ENCODE measurements around the gene ZCCHC24.

Gene ZCCHC24

GRCh38 chr10:79352035-79352877, 93.2 kb downstream of the ZCCHC24 start:
- Histone ChIP-seq H3K36me3 (peaks cover 27 to 69% (median 67%) of the 10 kb centered on the region in 3 donors), H3K27ac (no peak overlapping the region)
- DNase-seq = no peak

GRCh38 chr10:79351332-79351731, 94.1 kb downstream of the ZCCHC24 start:
- TF ChIP-seq CTCF (IDR thresholded peaks at IDR 0.05) = no peak
- H3K27ac ChIP-seq = no peak overlapping the region
- intact Hi-C loops (cut with DNase I; ENCODE audit: low total_unique reads) = no loop called here
- H3K36me3 ChIP-seq = peaks cover 27 to 65% (median 63%) of the 10 kb centered on the region in 3 donors
- no peak overlapping the region for H3K4me3 ChIP-seq
- no peaks in the 10 kb centered on the region for H3K9me3 ChIP-seq
- no peak for DNase-seq
- H3K4me1 ChIP-seq = peaks cover 0 to 25% (median 17%) of the 10 kb centered on the region in 4 donors
- H3K27me3 ChIP-seq = no peaks in the 10 kb centered on the region

More at GRCh38 chr10:79352035-79352877, 93.2 kb downstream of the ZCCHC24 start:
- no peaks in the 10 kb centered on the region for H3K27me3 ChIP-seq
- intact Hi-C loops (cut with DNase I; ENCODE audit: low total_unique reads) = no loop called here
- no peaks in the 10 kb centered on the region for H3K9me3 ChIP-seq
- H3K4me1 ChIP-seq = peaks cover 0 to 18% (median 13%) of the 10 kb centered on the region in 4 donors
- no peak for TF ChIP-seq CTCF (IDR thresholded peaks at IDR 0.05)
- no peak overlapping the region for H3K4me3 ChIP-seq

- H3K27ac ChIP-seq = no peak overlapping the region
- H3K36me3 ChIP-seq = peaks cover 27 to 63% (median 57%) of the 10 kb centered on the region in 3 donors
- no peaks in the 10 kb centered on the region for H3K27me3 ChIP-seq
- TF ChIP-seq CTCF (IDR thresholded peaks at IDR 0.05) = no peak
- H3K4me3 ChIP-seq = no peak overlapping the region
- peak in 1 of 2 donors; percentile 60 for DNase-seq
- peaks cover 0 to 25% (median 17%) of the 10 kb centered on the region in 4 donors for H3K4me1 ChIP-seq
- intact Hi-C loops (cut with DNase I; ENCODE audit: low total_unique reads) = no loop called here
- no peaks in the 10 kb centered on the region for H3K9me3 ChIP-seq
Measured at GRCh38 chr10:79350407-79351154, 94.8 kb downstream of the ZCCHC24 start.

GRCh38 chr10:79349766-79350406, 95.5 kb downstream of the ZCCHC24 start:
- no peak for TF ChIP-seq CTCF (IDR thresholded peaks at IDR 0.05)
- Histone ChIP-seq H3K27ac (no peak overlapping the region), H3K36me3 (peaks cover 27 to 56% (median 53%) of the 10 kb centered on the region in 3 donors), H3K9me3 (no peaks in the 10 kb centered on the region), H3K27me3 (no peaks in the 10 kb centered on the region), H3K4me3 (no peak overlapping the region), H3K4me1 (peaks cover 0 to 25% (median 17%) of the 10 kb centered on the region in 4 donors)
- intact Hi-C loops (cut with DNase I; ENCODE audit: low total_unique reads) = no loop called here
- no peak for DNase-seq

- Histone ChIP-seq H3K27me3 (no peaks in the 10 kb centered on the region), H3K4me1 (peaks cover 0 to 25% (median 17%) of the 10 kb centered on the region in 4 donors), H3K9me3 (no peaks in the 10 kb centered on the region), H3K27ac (no peak overlapping the region), H3K36me3 (peaks cover 22 to 48% (median 46%) of the 10 kb centered on the region in 3 donors), H3K4me3 (no peak overlapping the region)
- TF ChIP-seq CTCF (IDR thresholded peaks at IDR 0.05) = no peak
- DNase-seq = no peak
- intact Hi-C loops (cut with DNase I; ENCODE audit: low total_unique reads) = no loop called here
Measured at GRCh38 chr10:79349072-79349491, 96.3 kb downstream of the ZCCHC24 start.
